Loucy (cell line): ENCODE measurements around the gene MYF6.

Experiments used
- H2AFZ ChIP-seq: fragments of 200-600 bp; sonication (generic); 2 replicates; pipeline ENCODE4 v1.6.0; 2016; ENCODE audit warnings: antibody characterized with exemption, mild to moderate bottlenecking, low read length, moderate library complexity
- H3F3A ChIP-seq: fragments of 200-600 bp; 2 replicates; pipeline ENCODE4 v1.6.0; 2016; ENCODE audit warnings: antibody characterized with exemption, low read depth, mild to moderate bottlenecking
- H3K27me3 ChIP-seq: fragments of 200-600 bp; sonication (generic); 2 replicates; pipeline ENCODE4 v1.6.1; 2014; ENCODE audit warnings: low read length, mild to moderate bottlenecking; ENCODE audit not compliant: insufficient read depth, poor library complexity, severe bottlenecking
- H3K36me3 ChIP-seq: fragments of 200-600 bp; sonication (generic); 2 replicates; pipeline ENCODE4 v1.6.1; 2016; ENCODE audit warnings: low read length; ENCODE audit not compliant: insufficient read depth
- H3K4me1 ChIP-seq: fragments of 200-600 bp; sonication (generic); 2 replicates; pipeline ENCODE4 v1.5.1; 2014; ENCODE audit warnings: low read length, mild to moderate bottlenecking; ENCODE audit not compliant: insufficient read depth, poor library complexity, severe bottlenecking
- H3K4me2 ChIP-seq: fragments of 200-600 bp; sonication (generic); 2 replicates; pipeline ENCODE4 v1.6.0; 2014; ENCODE audit warnings: antibody characterized with exemption, low read length, low read depth, mild to moderate bottlenecking; ENCODE audit not compliant: poor library complexity, severe bottlenecking
- H3K4me3 ChIP-seq: fragments of 200-600 bp; sonication (generic); 2 replicates; pipeline ENCODE4 v1.5.1; 2014; ENCODE audit warnings: low read length, mild to moderate bottlenecking, mixed read lengths; ENCODE audit not compliant: poor library complexity, severe bottlenecking
- H3K79me2 ChIP-seq: fragments of 200-600 bp; sonication (generic); 2 replicates; pipeline ENCODE4 v1.6.1; 2014; ENCODE audit warnings: low read length; ENCODE audit not compliant: insufficient read depth
- H3K9ac ChIP-seq: fragments of 200-600 bp; sonication (generic); 2 replicates; pipeline ENCODE4 v1.6.0; 2014; ENCODE audit warnings: mild to moderate bottlenecking, low read depth, low read length, moderate library complexity; ENCODE audit not compliant: poor library complexity, severe bottlenecking
- H3K9me2 ChIP-seq: fragments of 200-600 bp; sonication (generic); replicated peaks from 2 replicates; pipeline ENCODE4 v1.6.1; 2016; ENCODE audit warnings: low read depth, low read length, mixed read lengths
- H3K9me3 ChIP-seq: fragments of 200-600 bp; sonication (generic); 2 replicates; pipeline ENCODE4 v1.6.1; 2014; ENCODE audit warnings: mild to moderate bottlenecking, antibody characterized with exemption, low read length, low read depth; ENCODE audit not compliant: insufficient read depth
- H4K20me1 ChIP-seq: fragments of 200-600 bp; sonication (generic); 2 replicates; pipeline ENCODE4 v1.6.0; 2014; ENCODE audit warnings: antibody characterized with exemption, low read length, mild to moderate bottlenecking; ENCODE audit not compliant: insufficient read depth, poor library complexity, severe bottlenecking
- EZH2phosphoT487 ChIP-seq: fragments of 200-600 bp; IDR thresholded peaks from 2 replicates; pipeline ENCODE4 v1.6.1; 2018; ENCODE audit warnings: antibody characterized with exemption, mild to moderate bottlenecking, moderate library complexity, borderline replicate concordance
- TF ChIP-seq, protein P1 (sequence below): fragments of 200-600 bp; sonication (generic); conservative IDR thresholded peaks from 2 replicates; pipeline ENCODE4 v1.5.1; 2014; ENCODE audit warnings: mild to moderate bottlenecking, antibody characterized with exemption, low read length

MYF6 gene

DNA sequence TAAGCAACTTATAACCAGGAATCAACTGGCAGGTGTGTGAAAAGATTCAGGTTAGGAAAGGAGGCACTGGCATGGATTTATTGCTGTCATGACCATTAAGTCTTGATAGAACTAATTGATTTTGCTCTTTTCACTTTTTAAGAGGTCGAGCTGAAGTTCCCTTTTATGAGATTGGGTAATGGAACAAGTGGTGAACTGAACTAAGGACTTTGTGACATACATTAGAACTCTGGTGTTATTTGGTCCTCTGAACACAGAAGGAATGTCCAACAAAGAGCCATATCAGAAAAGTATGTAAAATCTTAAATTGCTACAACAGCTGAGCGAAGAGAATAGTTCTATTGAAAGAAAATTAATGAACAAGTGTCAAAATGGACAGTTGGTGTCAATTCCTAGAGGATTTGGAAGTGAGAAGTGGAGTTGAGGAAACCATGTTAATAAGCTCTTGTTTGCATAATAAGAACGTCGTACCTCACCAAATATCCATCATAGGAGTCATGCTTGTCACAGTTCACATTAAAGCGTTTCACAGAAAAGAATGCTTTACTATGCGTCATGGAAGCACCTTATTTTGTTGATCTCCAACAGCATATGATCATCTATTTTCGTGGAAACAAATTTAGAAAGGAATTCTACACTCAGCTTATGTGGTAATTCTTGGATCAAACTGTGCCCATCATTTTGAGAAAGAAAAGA lies 8.4 kb upstream of the MYF6 start:
- Histone ChIP-seq H3K4me2 (no peak overlapping the region), H3K9ac (no peak overlapping the region)
- TF ChIP-seq, protein P1, sequence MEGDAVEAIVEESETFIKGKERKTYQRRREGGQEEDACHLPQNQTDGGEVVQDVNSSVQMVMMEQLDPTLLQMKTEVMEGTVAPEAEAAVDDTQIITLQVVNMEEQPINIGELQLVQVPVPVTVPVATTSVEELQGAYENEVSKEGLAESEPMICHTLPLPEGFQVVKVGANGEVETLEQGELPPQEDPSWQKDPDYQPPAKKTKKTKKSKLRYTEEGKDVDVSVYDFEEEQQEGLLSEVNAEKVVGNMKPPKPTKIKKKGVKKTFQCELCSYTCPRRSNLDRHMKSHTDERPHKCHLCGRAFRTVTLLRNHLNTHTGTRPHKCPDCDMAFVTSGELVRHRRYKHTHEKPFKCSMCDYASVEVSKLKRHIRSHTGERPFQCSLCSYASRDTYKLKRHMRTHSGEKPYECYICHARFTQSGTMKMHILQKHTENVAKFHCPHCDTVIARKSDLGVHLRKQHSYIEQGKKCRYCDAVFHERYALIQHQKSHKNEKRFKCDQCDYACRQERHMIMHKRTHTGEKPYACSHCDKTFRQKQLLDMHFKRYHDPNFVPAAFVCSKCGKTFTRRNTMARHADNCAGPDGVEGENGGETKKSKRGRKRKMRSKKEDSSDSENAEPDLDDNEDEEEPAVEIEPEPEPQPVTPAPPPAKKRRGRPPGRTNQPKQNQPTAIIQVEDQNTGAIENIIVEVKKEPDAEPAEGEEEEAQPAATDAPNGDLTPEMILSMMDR, result no peak
- no peak for TF ChIP-seq EZH2phosphoT487

DNA sequence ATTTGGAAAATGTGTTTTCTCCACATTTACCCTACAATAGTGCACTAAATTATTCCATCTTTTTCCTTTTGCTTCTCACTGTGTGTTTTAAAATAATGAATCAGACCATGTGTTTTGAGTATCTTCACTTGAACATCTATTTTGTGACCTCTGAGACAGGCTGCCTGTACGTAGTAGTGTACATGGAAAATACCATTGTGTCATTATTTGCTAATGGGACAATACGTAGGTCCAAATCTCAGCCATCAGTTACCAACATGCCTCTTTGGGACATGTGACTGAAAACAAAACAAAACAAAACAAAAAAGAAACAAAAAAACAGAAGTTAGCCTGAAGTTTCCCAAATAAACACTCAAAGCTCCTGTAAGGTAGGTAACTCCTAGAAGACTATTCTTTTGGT lies 7.1 kb upstream of the MYF6 start:
- no peaks in the 10 kb centered on the region for H4K20me1 ChIP-seq
- no peak overlapping the region for H2AFZ ChIP-seq
- no peaks in the 10 kb centered on the region for H3K4me1 ChIP-seq
- no peaks in the 10 kb centered on the region for H3K36me3 ChIP-seq
- H3K27me3 ChIP-seq, result no peaks in the 10 kb centered on the region
- no peaks in the 10 kb centered on the region for H3K79me2 ChIP-seq
- H3K9me2 ChIP-seq, result no peaks in the 10 kb centered on the region
- TF ChIP-seq, protein P1, result no peak
- TF ChIP-seq EZH2phosphoT487, result no peak
- no peak overlapping the region for H3K4me3 ChIP-seq
- no peaks in the 10 kb centered on the region for H3K9me3 ChIP-seq
- H3K9ac ChIP-seq, result no peak overlapping the region
- H3F3A ChIP-seq, result no peaks in the 10 kb centered on the region
- no peak overlapping the region for H3K4me2 ChIP-seq

More for the DNA sequence above, 8.4 kb upstream of the MYF6 start:
- Histone ChIP-seq H3K9me2 (no peaks in the 10 kb centered on the region), H3K9me3 (no peaks in the 10 kb centered on the region), H3K79me2 (no peaks in the 10 kb centered on the region), H3F3A (no peaks in the 10 kb centered on the region), H3K4me3 (no peak overlapping the region), H4K20me1 (no peaks in the 10 kb centered on the region), H3K4me1 (no peaks in the 10 kb centered on the region), H3K27me3 (no peaks in the 10 kb centered on the region), H3K36me3 (no peaks in the 10 kb centered on the region), H2AFZ (no peak overlapping the region)

DNA sequence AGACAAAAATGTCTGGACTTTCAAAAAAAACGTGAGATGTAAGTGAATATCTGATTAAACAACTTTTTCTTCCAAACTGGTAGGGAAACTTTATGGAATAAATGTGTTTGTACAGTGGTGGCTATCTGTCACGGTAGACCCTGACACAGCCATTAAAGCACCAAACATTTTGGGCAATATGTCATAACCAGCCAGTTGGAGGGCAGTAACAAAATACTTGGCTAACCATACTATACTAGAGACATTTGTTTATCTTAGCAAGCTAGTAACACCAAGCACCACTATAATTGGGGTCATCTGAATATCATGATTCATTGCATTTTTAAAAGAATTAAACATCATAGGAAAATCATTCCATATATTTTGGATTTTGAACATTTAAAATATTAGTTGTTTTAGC lies 6.0 kb upstream of the MYF6 start:
- H3K9me3 ChIP-seq, result no peaks in the 10 kb centered on the region
- no peaks in the 10 kb centered on the region for H4K20me1 ChIP-seq
- H2AFZ ChIP-seq, result no peak overlapping the region
- no peak overlapping the region for H3K9ac ChIP-seq
- H3K4me3 ChIP-seq, result no peak overlapping the region
- no peaks in the 10 kb centered on the region for H3K27me3 ChIP-seq
- H3K36me3 ChIP-seq, result no peaks in the 10 kb centered on the region
- H3K79me2 ChIP-seq, result no peaks in the 10 kb centered on the region
- H3K4me1 ChIP-seq, result no peaks in the 10 kb centered on the region
- no peaks in the 10 kb centered on the region for H3F3A ChIP-seq
- TF ChIP-seq EZH2phosphoT487, result no peak
- TF ChIP-seq, protein P1, result no peak
- no peak overlapping the region for H3K4me2 ChIP-seq
- H3K9me2 ChIP-seq, result no peaks in the 10 kb centered on the region
